ENCODE data around the gene DOCK10. TPM values are rescaled to one million over a fixed set of nuclear protein-coding genes. Genes with fewer than 3 reads are reported as not detected.

Gene DOCK10
- total and polyA plus RNA-seq, 10 of the 15 experiments (the other 5 are each of a cell fraction or from before 2014, with no cell fraction given), result 16.9 to 120 (median 85.5) TPM

DNA sequence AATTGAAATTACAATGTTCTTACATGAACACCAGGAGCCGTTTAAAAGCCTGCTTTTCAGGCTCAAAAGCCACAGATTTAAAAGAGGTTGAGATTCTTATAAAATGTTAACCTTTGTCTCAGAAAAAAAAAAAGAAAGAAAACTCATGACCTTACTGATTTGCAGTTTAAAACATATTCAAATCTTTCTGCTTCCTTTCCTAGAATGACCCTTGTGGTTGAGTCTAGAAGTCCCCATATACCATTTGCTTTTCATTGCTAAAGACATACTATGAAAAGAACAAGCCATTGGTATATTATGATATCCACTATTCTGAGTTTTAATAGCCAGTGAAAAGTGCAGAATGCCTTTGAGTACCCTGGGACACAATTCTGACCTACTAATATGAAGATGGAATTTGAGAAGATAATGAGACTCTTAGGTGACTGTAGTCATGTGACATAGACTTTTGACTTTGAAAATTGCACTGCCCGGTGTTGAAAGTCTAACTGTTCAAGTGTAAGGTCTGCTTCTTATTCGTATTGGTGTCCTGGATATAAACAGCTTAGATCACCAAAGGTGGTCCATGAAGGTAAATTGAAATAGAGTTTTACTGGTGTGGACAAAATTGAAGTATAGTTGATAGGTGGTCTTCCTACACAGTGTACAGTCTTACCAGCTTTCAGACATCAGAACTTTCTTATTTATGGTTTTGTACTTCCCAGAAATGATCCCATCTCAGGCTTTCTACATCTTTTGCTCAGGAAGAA lies 117.0 kb downstream of the DOCK10 start:
- Histone ChIP-seq H3K4me2 (ENCODE audit: control insufficient read depth, insufficient read depth) (peak overlapping the region; percentile 81), H3K9me3 (replicated peaks; ENCODE audit: control insufficient read depth, insufficient read depth, low read length) (no peaks in the 10 kb centered on the region), H3K36me3 (ENCODE audit: control insufficient read depth in 2 of 2, insufficient read depth in 2 of 2, low read length in 1 of 2) (peaks cover 11 to 27% of the 10 kb centered on the region in 2 experiments), H3K27ac (ENCODE audit: control insufficient read depth, insufficient read depth) (peak overlapping the region; percentile 71), H3K79me2 (ENCODE audit: control insufficient read depth, insufficient read depth, low read length) (peaks cover 56% of the 10 kb centered on the region), H3K4me1 (ENCODE audit: control insufficient read depth, insufficient read depth, low read length) (peaks cover 65% of the 10 kb centered on the region), H3K27me3 (replicated peaks in 1 of 2; ENCODE audit: control insufficient read depth in 2 of 2, insufficient read depth in 2 of 2, low read length in 1 of 2) (no peaks in the 10 kb centered on the region), H3K4me3 (0 out of 2 replicates have a peak overlapping the region, but pooled peaks have one; percentile 3), H4K20me1 (ENCODE audit: control insufficient read depth, insufficient read depth) (no peaks in the 10 kb centered on the region), H3K9ac (ENCODE audit: control insufficient read depth, insufficient read depth, low read length) (no peak overlapping the region; the same call in 1 of the 2 replicates), H2AFZ (ENCODE audit: control insufficient read depth, low read depth, low read length) (no peak overlapping the region)
- in situ Hi-C loops (cut with MboI), result no loop called here
- BruUV-seq (replicated peaks), result no TSS peak
- ATAC-seq (peak; percentile 34), FAIRE-seq (no peak), DNase-seq (ENCODE audit: low read depth, low spot score) (no peak)
- CTCF ChIA-PET, result interaction anchor here (5.8 to 14.6 kb wide), 2 partner anchors 15 to 77 kb away, joined by 83 to 118 read pairs; no protein-coding TSS in a partner anchor
- SMC1A ChIA-PET (ENCODE audit: uncharacterized antibody, unreplicated experiment), result interaction anchor here (1.0 to 21.4 kb wide), 5 partner anchors 22 to 81 kb away, joined by 4 to 443 read pairs (median 8); no protein-coding TSS in a partner anchor
- RAD21 ChIA-PET (ENCODE audit: unreplicated experiment), result interaction anchor here (1.3 to 5.5 kb wide), 2 partner anchors 13 to 16 kb away, joined by 4 to 40 read pairs; no protein-coding TSS in a partner anchor
- TF ChIP-seq BHLHE40 (IDR thresholded peaks at IDR 0.05; ENCODE audit: borderline replicate concordance in 1 of 2, low read depth in 2 of 2, low read length in 1 of 2), result 0 out of 4 replicates have a peak, but pooled peaks of 1 of the 2 experiments have one; percentile 17
- TF ChIP-seq RUNX3 (IDR thresholded peaks at IDR 0.05; ENCODE audit: low read length), result peak; percentile 73
- 0 out of 2 replicates have a peak, but pooled peaks have one; percentile 34 for TF ChIP-seq ZNF24 (IDR thresholded peaks at IDR 0.05)
- TF ChIP-seq, protein P1, sequence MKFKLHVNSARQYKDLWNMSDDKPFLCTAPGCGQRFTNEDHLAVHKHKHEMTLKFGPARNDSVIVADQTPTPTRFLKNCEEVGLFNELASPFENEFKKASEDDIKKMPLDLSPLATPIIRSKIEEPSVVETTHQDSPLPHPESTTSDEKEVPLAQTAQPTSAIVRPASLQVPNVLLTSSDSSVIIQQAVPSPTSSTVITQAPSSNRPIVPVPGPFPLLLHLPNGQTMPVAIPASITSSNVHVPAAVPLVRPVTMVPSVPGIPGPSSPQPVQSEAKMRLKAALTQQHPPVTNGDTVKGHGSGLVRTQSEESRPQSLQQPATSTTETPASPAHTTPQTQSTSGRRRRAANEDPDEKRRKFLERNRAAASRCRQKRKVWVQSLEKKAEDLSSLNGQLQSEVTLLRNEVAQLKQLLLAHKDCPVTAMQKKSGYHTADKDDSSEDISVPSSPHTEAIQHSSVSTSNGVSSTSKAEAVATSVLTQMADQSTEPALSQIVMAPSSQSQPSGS (IDR thresholded peaks at IDR 0.05; ENCODE audit: low read length), result peak; percentile 9; the same call in 1 of the 2 replicates
- TF ChIP-seq ZNF384 (IDR thresholded peaks at IDR 0.05; ENCODE audit: borderline replicate concordance, low read depth, low read length), result peak; percentile 48; the same call in 1 of the 2 replicates
- TF ChIP-seq POU2F2 (IDR thresholded peaks at IDR 0.05; ENCODE audit: borderline replicate concordance, low read depth, low read length), result 0 out of 3 replicates have a peak, but pooled peaks have one; percentile 18
- TF ChIP-seq ZSCAN29 (IDR thresholded peaks at IDR 0.05), result no peak
- peak; percentile 75; the same call in 1 of the 2 replicates for TF ChIP-seq RAD51 (IDR thresholded peaks at IDR 0.05)
- no peak for TF ChIP-seq ASH2L (IDR thresholded peaks at IDR 0.05; ENCODE audit: borderline replicate concordance, low read depth)
- TF ChIP-seq NR2F1 (conservative IDR thresholded peaks at IDR 0.05), result peak; percentile 61
- POLR2A ChIA-PET, result interaction anchor here (0.5 to 5.3 kb wide), 4 partner anchors 12 to 29 kb away, joined by 3 to 34 read pairs (median 4); no protein-coding TSS in a partner anchor
- intact Hi-C loops (cut with micrococcal nuclease; ENCODE audit: unreplicated experiment), result no loop called here
- WGBS (ENCODE audit: insufficient coverage, insufficient replicate concordance, low lambda C conversion rate, missing lambda C conversion rate), result 1% methylated on average over 3 of the region's 3 CpGs
